ENCODE results near the gene TMEM62. TPM values are rescaled to one million over a fixed set of nuclear protein-coding genes. Genes with fewer than 3 reads are reported as not detected.

Gene TMEM62
- total and polyA plus RNA-seq, 9 of the 15 experiments (the other 6 are each of a cell fraction or from before 2014, with no cell fraction given) = 4.4 to 16.6 (median 11.1) TPM

- TF ChIP-seq, protein P1, sequence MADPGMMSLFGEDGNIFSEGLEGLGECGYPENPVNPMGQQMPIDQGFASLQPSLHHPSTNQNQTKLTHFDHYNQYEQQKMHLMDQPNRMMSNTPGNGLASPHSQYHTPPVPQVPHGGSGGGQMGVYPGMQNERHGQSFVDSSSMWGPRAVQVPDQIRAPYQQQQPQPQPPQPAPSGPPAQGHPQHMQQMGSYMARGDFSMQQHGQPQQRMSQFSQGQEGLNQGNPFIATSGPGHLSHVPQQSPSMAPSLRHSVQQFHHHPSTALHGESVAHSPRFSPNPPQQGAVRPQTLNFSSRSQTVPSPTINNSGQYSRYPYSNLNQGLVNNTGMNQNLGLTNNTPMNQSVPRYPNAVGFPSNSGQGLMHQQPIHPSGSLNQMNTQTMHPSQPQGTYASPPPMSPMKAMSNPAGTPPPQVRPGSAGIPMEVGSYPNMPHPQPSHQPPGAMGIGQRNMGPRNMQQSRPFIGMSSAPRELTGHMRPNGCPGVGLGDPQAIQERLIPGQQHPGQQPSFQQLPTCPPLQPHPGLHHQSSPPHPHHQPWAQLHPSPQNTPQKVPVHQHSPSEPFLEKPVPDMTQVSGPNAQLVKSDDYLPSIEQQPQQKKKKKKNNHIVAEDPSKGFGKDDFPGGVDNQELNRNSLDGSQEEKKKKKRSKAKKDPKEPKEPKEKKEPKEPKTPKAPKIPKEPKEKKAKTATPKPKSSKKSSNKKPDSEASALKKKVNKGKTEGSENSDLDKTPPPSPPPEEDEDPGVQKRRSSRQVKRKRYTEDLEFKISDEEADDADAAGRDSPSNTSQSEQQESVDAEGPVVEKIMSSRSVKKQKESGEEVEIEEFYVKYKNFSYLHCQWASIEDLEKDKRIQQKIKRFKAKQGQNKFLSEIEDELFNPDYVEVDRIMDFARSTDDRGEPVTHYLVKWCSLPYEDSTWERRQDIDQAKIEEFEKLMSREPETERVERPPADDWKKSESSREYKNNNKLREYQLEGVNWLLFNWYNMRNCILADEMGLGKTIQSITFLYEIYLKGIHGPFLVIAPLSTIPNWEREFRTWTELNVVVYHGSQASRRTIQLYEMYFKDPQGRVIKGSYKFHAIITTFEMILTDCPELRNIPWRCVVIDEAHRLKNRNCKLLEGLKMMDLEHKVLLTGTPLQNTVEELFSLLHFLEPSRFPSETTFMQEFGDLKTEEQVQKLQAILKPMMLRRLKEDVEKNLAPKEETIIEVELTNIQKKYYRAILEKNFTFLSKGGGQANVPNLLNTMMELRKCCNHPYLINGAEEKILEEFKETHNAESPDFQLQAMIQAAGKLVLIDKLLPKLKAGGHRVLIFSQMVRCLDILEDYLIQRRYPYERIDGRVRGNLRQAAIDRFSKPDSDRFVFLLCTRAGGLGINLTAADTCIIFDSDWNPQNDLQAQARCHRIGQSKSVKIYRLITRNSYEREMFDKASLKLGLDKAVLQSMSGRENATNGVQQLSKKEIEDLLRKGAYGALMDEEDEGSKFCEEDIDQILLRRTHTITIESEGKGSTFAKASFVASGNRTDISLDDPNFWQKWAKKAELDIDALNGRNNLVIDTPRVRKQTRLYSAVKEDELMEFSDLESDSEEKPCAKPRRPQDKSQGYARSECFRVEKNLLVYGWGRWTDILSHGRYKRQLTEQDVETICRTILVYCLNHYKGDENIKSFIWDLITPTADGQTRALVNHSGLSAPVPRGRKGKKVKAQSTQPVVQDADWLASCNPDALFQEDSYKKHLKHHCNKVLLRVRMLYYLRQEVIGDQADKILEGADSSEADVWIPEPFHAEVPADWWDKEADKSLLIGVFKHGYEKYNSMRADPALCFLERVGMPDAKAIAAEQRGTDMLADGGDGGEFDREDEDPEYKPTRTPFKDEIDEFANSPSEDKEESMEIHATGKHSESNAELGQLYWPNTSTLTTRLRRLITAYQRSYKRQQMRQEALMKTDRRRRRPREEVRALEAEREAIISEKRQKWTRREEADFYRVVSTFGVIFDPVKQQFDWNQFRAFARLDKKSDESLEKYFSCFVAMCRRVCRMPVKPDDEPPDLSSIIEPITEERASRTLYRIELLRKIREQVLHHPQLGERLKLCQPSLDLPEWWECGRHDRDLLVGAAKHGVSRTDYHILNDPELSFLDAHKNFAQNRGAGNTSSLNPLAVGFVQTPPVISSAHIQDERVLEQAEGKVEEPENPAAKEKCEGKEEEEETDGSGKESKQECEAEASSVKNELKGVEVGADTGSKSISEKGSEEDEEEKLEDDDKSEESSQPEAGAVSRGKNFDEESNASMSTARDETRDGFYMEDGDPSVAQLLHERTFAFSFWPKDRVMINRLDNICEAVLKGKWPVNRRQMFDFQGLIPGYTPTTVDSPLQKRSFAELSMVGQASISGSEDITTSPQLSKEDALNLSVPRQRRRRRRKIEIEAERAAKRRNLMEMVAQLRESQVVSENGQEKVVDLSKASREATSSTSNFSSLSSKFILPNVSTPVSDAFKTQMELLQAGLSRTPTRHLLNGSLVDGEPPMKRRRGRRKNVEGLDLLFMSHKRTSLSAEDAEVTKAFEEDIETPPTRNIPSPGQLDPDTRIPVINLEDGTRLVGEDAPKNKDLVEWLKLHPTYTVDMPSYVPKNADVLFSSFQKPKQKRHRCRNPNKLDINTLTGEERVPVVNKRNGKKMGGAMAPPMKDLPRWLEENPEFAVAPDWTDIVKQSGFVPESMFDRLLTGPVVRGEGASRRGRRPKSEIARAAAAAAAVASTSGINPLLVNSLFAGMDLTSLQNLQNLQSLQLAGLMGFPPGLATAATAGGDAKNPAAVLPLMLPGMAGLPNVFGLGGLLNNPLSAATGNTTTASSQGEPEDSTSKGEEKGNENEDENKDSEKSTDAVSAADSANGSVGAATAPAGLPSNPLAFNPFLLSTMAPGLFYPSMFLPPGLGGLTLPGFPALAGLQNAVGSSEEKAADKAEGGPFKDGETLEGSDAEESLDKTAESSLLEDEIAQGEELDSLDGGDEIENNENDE (IDR thresholded peaks at IDR 0.05; ENCODE audit: low read depth, low read length) = no peak
- no peak for TF ChIP-seq RBM34 (IDR thresholded peaks at IDR 0.05; ENCODE audit: borderline replicate concordance, insufficient read depth, low read length)
- no peak for TF ChIP-seq ZSCAN32 (CRISPR knock-in tag; IDR thresholded peaks at IDR 0.05)
- TF ChIP-seq SRSF1 (IDR thresholded peaks at IDR 0.05; ENCODE audit: low read depth, low read length) = no peak
- TF ChIP-seq NFE2 (IDR thresholded peaks at IDR 0.05; ENCODE audit: low read depth) = peak; percentile 93
- TF ChIP-seq ARID3A (IDR thresholded peaks at IDR 0.05; ENCODE audit: borderline replicate concordance, low read depth, low read length) = 0 out of 2 replicates have a peak, but pooled peaks have one; percentile 9
- TF ChIP-seq, protein P2, sequence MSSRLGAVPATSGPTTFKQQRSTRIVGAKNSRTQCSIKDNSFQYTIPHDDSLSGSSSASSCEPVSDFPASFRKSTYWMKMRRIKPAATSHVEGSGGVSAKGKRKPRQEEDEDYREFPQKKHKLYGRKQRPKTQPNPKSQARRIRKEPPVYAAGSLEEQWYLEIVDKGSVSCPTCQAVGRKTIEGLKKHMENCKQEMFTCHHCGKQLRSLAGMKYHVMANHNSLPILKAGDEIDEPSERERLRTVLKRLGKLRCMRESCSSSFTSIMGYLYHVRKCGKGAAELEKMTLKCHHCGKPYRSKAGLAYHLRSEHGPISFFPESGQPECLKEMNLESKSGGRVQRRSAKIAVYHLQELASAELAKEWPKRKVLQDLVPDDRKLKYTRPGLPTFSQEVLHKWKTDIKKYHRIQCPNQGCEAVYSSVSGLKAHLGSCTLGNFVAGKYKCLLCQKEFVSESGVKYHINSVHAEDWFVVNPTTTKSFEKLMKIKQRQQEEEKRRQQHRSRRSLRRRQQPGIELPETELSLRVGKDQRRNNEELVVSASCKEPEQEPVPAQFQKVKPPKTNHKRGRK (tag; IDR thresholded peaks at IDR 0.05) = no peak
- peak; percentile 83 to 86 for TF ChIP-seq KDM1A (IDR thresholded peaks at IDR 0.05)
- no peak for TF ChIP-seq CHD1 (IDR thresholded peaks at IDR 0.05; ENCODE audit: low read length)
- peak; percentile 34; the same call in 1 of the 2 replicates for TF ChIP-seq PML (IDR thresholded peaks at IDR 0.05; ENCODE audit: low read length)
- peak; percentile 72 for TF ChIP-seq NCOR1 (IDR thresholded peaks at IDR 0.05)
These were observed 97.3 kb downstream of the TMEM62 start (continued) for GRCh38 chr15:43230640-43231115.

Data from K562 (cell line).